Epithelial cell of esophagus (primary cell): ENCODE data around the gene ESR1.
"Not testable (repeated sequence)": the region's sequence is repeated elsewhere in the genome, so short reads cannot be mapped to it uniquely, and the experiment has no call there.

Experiments used
- DNase-seq: peaks from one replicate; pipeline ENCODE4 v3.0.0; 2010; ENCODE audit warnings: low read depth
- H3K4me3 ChIP-seq: 2 replicates; pipeline ENCODE4 v1.5.1; 2011; ENCODE audit warnings: mild to moderate bottlenecking, low read length, control low read depth
- TF ChIP-seq, protein P1 (sequence below): IDR thresholded peaks from 2 replicates; pipeline ENCODE4 v1.5.1; 2011; ENCODE audit warnings: low read depth, mild to moderate bottlenecking, low read length, control low read depth, inconsistent platforms; ENCODE audit not compliant: insufficient read depth; ENCODE audit errors: missing control alignments

The ESR1 gene

DNA sequence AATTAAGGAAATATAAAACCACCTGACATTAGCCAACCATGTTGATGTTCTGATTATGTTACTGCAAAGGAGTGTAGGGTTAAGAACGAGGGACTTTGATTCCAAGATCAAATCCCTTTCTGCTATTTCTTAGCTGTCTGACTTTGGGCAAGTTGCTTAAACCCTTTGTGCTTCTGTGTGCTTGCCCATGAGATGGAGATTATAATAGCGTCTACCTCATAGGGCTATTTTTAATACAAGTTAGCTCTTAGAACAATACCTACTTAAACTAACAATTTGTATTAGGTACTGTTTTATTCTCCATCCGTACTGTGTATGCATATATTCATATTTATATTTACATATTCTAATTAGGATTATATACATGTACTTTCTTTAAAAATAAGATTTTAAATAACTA is 263.8 kb downstream of the ESR1 start:
- TF ChIP-seq, protein P1, sequence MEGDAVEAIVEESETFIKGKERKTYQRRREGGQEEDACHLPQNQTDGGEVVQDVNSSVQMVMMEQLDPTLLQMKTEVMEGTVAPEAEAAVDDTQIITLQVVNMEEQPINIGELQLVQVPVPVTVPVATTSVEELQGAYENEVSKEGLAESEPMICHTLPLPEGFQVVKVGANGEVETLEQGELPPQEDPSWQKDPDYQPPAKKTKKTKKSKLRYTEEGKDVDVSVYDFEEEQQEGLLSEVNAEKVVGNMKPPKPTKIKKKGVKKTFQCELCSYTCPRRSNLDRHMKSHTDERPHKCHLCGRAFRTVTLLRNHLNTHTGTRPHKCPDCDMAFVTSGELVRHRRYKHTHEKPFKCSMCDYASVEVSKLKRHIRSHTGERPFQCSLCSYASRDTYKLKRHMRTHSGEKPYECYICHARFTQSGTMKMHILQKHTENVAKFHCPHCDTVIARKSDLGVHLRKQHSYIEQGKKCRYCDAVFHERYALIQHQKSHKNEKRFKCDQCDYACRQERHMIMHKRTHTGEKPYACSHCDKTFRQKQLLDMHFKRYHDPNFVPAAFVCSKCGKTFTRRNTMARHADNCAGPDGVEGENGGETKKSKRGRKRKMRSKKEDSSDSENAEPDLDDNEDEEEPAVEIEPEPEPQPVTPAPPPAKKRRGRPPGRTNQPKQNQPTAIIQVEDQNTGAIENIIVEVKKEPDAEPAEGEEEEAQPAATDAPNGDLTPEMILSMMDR, result no peak
- H3K4me3 ChIP-seq, result no peak overlapping the region
- no peak for DNase-seq

DNA sequence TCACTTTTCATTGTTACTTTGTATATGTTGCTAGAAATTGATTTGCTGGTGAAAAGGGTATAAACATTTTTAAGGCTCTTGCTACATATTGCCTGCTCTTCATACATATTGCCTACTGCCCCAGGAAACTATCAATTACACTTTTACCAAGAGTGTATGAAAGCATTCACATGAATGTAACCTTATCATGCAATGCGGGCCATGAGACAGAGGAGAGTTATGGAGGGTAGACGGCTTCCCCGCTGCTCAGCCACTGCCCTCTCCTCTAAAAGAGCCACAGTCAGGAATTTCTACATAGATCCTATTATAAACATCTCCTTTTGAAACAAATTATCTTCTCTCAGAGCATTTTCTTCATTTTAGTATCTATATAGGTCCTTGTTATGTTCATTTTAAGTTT is 264.4 kb downstream of the ESR1 start:
- TF ChIP-seq, protein P1, result no peak
- DNase-seq, result no peak
- H3K4me3 ChIP-seq, result no peak overlapping the region

DNA sequence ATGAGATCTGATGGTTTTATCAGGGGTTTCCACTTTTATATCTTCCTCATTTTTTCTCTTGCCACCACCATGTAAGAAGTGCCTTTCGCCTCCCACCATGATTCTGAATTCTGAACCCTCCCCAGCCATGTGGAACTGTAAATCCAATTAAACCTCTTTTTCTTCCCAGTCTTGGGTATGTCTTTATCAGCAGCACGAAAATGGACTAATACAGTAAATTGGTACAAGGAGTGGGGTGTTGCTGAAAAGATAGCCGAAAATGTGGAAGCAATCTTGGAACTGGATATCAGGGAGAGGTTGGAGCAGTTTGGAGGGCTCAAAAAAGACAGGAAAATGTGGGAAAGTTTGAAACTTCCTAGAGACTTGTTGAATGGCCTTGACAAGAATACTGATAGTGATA is 268.8 kb downstream of the ESR1 start:
- DNase-seq, H3K4me3 ChIP-seq: not testable (repeated sequence)

DNA sequence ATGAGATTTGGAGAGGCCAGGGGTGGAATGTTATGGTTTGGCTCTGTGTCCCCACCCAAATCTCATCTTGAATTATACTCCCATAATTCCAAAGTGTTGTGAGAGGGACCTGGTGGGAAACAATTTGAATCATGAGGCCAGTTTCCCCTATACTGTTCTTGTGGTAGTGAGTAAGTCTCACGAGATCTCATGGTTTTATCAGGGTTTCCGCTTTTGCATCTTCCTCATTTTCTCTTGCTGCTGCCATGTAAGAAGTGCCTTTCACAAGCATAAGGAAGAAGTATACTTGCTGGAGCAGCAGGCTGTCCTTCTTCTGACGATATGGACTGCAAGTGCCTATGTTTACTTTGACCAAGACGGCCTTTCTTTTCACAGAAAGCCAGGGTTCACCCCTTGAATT is 270.5 kb downstream of the ESR1 start:
- no peak overlapping the region for H3K4me3 ChIP-seq
- TF ChIP-seq, protein P1, result no peak
- DNase-seq, result no peak

DNA sequence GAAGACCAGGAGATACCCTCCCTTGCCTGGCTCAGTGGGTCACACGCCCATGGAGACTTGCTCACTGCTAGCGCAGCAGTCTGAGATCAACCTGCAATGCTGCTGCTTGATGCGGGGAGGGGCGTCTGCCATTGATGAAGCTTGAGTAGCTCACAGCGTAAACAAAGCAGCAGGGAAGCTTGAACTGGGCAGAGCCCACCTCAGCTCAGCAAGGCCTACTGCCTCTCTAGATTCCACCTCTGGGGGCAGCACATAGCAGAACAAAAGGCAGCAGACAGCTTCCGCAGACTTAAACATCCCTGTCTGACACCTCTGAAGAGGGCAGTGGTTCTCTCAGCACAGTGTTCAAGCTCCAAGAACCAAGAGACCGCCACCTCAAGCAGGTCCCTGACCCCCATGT is 271.3 kb downstream of the ESR1 start:
- TF ChIP-seq, protein P1, result no peak
- H3K4me3 ChIP-seq, result no peak overlapping the region
- DNase-seq, result no peak

DNA sequence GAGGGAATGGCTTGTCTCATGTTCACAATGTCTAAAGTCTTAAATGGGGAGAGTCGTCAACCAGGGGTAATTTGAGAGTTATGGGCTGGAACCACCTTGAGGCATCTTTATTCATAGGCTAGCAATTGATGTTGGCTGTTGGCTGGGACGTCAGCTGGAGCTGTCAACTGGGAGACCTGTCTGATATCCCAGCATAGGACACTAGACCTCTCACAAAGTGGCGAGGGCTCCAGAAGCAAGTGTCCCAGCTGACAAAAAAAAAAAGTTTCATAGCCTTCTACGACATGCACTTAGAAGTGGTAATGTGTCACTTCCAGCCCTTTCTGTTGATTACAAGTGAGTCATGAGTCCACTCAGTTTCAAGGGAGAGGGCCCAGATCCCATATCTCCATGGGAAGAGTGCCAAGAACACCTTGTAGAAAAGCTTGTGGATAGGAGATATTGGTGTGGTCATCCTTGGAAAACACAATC is 278.0 kb downstream of the ESR1 start:
- TF ChIP-seq, protein P1, result no peak
- no peak overlapping the region for H3K4me3 ChIP-seq
- DNase-seq, result peak; percentile 79

DNA sequence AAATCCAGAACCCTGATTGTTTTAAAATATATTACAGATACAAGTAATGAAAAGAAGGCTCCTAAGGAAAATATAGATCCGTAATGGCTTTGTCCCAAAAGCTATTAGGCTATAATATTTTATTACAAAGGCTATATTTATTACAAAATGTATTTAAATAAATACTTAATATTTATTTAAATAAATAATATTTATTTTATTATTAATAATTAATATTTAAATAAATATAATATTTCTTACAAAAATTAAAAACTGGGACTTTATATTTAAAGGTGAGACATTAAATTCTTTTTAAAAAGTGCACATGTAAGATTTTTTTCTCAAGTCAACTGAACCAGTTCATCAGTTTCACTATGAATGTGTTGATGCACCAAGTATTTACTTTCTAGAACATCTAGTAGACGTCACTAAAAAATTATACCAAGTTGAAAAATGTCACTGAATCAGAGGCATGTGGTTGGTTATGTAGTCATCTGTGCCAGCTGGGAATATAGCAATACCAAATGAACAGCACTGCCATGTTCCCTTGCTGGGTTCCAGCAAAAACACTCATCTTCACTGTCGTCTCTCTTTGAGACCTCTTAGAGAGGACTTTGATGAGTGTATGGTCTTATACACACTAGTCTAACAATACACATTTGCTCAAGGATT is 278.9 kb downstream of the ESR1 start:
- TF ChIP-seq, protein P1, result no peak
- no peak overlapping the region for H3K4me3 ChIP-seq
- DNase-seq, result no peak
